ENCODE measurements around the gene GRAMD4.

GRAMD4 gene

DNA sequence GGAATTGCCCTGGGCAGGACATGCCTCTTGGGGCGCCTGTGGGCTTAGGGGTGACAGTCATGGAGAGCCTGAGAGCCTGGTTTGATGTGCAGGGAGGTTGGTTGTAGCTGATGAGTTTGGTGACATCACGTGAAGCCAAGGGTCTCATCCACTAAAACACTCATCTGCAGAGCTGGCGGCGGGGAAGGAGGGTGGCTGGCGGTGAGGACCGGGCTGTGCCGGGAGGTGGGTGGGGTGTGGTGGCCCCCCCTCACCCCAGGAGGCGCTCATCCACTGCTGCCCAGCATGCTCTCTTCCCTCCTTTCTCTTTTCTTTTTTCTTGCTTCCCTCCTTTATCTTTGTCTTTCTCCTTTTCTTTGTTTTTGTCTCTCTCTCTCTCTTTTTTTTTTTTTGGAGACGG, 49.0 kb downstream of the GRAMD4 start:
- Histone ChIP-seq H3K4me1 (ENCODE audit: control insufficient read depth, insufficient read depth, low read length) (no peaks in the 10 kb centered on the region), H3K9me3 (ENCODE audit: control insufficient read depth, insufficient read depth, low read length) (no peaks in the 10 kb centered on the region), H3K4me3 (ENCODE audit: low read depth, low read length) (no peak overlapping the region), H3K27me3 (ENCODE audit: control insufficient read depth, insufficient read depth, low read length) (no peaks in the 10 kb centered on the region), H3K9ac (ENCODE audit: low read depth, low read length) (no peak overlapping the region), H3K36me3 (ENCODE audit: control insufficient read depth, insufficient read depth, low read length) (peaks cover 8% of the 10 kb centered on the region)

DNA sequence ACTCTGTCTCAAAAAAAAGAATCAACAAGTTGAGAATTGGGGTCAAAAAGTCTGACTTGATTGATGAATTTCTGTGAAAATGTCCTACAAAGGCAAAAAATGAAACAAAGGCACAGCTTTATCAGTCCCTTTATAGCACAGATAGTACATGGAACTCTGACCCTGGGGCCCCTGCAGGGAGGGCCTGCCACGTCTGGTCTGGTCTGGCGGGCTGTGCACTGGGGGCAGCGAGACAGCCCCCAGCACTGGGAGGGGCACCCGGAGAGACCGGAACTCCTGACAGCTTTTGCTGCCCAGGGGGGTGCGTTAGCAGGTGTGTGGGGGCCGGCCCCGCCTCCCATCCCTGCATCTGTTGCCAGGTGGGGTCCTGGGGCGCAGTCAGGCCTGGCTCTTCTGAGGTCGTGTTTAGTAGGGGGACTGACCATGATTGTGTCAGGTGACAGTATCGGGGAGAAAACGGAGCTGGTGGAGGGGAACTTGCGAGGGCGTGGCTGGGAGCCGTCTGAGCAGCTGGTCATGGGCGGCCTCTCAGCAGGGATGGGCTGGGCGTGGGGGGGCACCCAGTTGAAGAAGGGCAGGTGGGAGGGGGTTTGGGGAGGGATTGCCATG, 51.7 kb downstream of the GRAMD4 start:
- no peaks in the 10 kb centered on the region for H3K27me3 ChIP-seq (ENCODE audit: control insufficient read depth, insufficient read depth, low read length)
- no peaks in the 10 kb centered on the region for H3K4me1 ChIP-seq (ENCODE audit: control insufficient read depth, insufficient read depth, low read length)
- H3K36me3 ChIP-seq (ENCODE audit: control insufficient read depth, insufficient read depth, low read length), result peaks cover 14% of the 10 kb centered on the region
- H3K9me3 ChIP-seq (ENCODE audit: control insufficient read depth, insufficient read depth, low read length), result no peaks in the 10 kb centered on the region
- no peak overlapping the region for H3K9ac ChIP-seq (ENCODE audit: low read depth, low read length)
- H3K4me3 ChIP-seq (ENCODE audit: low read depth, low read length), result no peak overlapping the region

DNA sequence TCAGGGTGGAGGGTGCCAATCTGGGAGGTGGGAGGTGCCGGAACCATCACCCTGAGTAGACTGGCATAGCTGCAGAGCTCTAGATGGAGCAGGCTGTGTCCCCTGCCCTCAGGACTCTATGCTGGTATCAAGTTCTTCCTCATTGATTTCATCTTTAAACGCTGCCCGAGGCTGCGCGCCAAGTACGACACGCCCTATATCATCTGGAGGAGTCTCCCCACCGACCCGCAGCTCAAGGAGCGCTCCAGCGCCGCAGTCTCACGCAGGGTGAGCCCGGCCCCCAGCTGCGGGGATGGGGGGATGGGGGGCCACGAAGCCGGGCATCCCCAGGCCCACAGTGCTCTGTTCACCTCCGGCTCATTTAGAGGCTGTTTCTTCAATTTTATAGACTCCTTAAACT, 52.5 kb downstream of the GRAMD4 start:
- H3K4me1 ChIP-seq (ENCODE audit: control insufficient read depth, insufficient read depth, low read length), result no peaks in the 10 kb centered on the region
- H3K4me3 ChIP-seq (ENCODE audit: low read depth, low read length), result no peak overlapping the region
- H3K27me3 ChIP-seq (ENCODE audit: control insufficient read depth, insufficient read depth, low read length), result no peaks in the 10 kb centered on the region
- peaks cover 14% of the 10 kb centered on the region for H3K36me3 ChIP-seq (ENCODE audit: control insufficient read depth, insufficient read depth, low read length)
- no peaks in the 10 kb centered on the region for H3K9me3 ChIP-seq (ENCODE audit: control insufficient read depth, insufficient read depth, low read length)
- H3K9ac ChIP-seq (ENCODE audit: low read depth, low read length), result no peak overlapping the region

DNA sequence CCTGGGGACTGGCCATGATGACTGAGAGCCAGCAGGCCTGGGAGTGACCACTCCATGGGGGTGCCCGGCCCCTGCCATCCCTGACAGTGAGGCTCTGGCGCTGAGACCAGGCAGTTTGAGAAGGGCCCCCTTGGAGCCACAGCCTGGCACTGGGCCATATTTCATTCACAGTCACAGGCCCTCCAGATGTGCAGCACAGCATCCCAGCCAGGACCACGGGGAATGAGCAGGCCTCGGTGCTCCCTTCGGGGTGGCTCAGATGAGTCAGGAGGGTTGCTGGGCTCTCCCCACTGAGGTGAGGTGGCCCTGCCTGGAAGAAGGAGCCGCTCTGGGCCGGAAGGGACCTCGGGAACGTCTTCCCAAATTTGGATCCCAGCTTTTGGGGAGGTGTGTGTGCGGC, 53.0 kb downstream of the GRAMD4 start:
- Histone ChIP-seq H3K36me3 (ENCODE audit: control insufficient read depth, insufficient read depth, low read length) (peaks cover 12% of the 10 kb centered on the region), H3K9me3 (ENCODE audit: control insufficient read depth, insufficient read depth, low read length) (no peaks in the 10 kb centered on the region), H3K4me1 (ENCODE audit: control insufficient read depth, insufficient read depth, low read length) (no peaks in the 10 kb centered on the region), H3K4me3 (ENCODE audit: low read depth, low read length) (no peak overlapping the region), H3K27me3 (ENCODE audit: control insufficient read depth, insufficient read depth, low read length) (no peaks in the 10 kb centered on the region), H3K9ac (ENCODE audit: low read depth, low read length) (no peak overlapping the region)

DNA sequence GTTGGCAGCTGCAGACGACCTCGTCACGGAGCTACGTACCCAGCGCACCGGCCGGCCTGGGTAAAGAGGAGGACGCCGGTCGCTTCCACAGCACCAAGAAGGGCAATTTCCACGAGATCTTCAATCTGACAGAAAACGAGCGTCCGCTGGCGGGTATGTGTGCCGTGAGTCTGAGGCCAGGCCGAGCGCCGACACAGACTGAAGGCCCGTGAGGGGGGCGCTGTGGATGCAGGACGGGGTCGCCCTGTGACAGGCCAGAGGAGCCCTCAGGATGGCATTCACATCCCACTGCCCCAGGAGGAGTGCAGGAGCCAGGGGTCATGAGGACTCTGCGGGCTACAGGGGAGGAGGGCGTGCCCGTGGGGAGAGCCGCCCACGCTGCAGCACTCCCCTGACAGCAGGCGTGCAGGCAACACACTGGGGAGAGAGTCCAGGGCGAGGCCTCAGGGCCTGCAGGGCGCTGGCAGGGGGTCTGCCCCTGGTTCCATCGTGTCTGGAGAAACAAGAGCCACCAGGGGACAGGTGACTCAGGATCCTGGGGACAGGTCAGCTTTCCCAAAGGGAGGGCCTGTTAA, 53.6 kb downstream of the GRAMD4 start:
- no peaks in the 10 kb centered on the region for H3K27me3 ChIP-seq (ENCODE audit: control insufficient read depth, insufficient read depth, low read length)
- no peaks in the 10 kb centered on the region for H3K9me3 ChIP-seq (ENCODE audit: control insufficient read depth, insufficient read depth, low read length)
- peaks cover 11% of the 10 kb centered on the region for H3K36me3 ChIP-seq (ENCODE audit: control insufficient read depth, insufficient read depth, low read length)
- H3K9ac ChIP-seq (ENCODE audit: low read depth, low read length), result no peak overlapping the region
- H3K4me1 ChIP-seq (ENCODE audit: control insufficient read depth, insufficient read depth, low read length), result no peaks in the 10 kb centered on the region
- H3K4me3 ChIP-seq (ENCODE audit: low read depth, low read length), result no peak overlapping the region

DNA sequence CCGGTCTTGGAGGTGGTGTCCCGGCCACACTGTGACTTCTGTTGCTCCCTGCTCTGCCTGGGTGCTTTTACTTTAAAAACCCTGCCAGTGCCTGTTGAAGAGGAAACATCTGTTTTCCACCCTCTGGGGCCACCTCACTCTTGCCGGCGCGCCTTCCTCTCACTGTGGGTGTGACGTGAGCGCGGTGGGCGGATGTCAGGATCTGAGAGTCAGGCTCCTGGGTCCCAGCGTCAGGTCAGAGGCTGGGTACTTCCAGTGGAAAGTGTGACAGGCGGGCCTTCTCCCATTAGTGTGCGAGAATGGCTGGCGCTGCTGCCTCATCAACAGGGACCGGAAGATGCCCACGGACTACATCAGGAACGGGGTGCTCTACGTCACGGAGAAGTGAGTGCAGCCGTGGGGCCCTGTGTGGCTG, 54.2 kb downstream of the GRAMD4 start:
- Histone ChIP-seq H3K4me3 (ENCODE audit: low read depth, low read length) (no peak overlapping the region), H3K27me3 (ENCODE audit: control insufficient read depth, insufficient read depth, low read length) (no peaks in the 10 kb centered on the region), H3K9me3 (ENCODE audit: control insufficient read depth, insufficient read depth, low read length) (no peaks in the 10 kb centered on the region), H3K36me3 (ENCODE audit: control insufficient read depth, insufficient read depth, low read length) (peaks cover 11% of the 10 kb centered on the region), H3K4me1 (ENCODE audit: control insufficient read depth, insufficient read depth, low read length) (no peaks in the 10 kb centered on the region), H3K9ac (ENCODE audit: low read depth, low read length) (no peak overlapping the region)

DNA sequence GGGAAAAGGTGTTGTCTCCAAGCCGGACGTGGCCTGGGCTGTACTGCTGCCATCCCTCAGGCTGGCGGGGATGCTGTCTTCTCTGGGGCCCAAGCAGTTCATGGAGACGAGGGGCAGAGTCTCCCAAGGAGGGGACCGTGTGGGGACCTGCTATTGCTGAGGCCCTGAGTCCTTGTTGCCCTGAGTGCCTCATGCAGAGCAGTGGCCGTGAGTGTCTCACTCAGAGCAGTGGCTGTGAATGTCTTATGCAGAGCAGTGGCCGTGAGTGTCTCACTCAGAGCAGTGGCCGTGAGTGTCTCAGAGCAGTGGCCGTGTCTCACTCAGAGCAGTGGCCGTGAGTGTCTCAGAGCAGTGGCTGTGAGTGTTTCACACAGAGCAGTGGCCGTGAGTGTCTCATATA, 54.7 kb downstream of the GRAMD4 start:
- H3K4me3 ChIP-seq (ENCODE audit: low read depth, low read length), result no peak overlapping the region
- H3K9ac ChIP-seq (ENCODE audit: low read depth, low read length), result no peak overlapping the region
- H3K36me3 ChIP-seq (ENCODE audit: control insufficient read depth, insufficient read depth, low read length), result peaks cover 11% of the 10 kb centered on the region
- H3K27me3 ChIP-seq (ENCODE audit: control insufficient read depth, insufficient read depth, low read length), result no peaks in the 10 kb centered on the region
- no peaks in the 10 kb centered on the region for H3K4me1 ChIP-seq (ENCODE audit: control insufficient read depth, insufficient read depth, low read length)
- H3K9me3 ChIP-seq (ENCODE audit: control insufficient read depth, insufficient read depth, low read length), result no peaks in the 10 kb centered on the region

DNA sequence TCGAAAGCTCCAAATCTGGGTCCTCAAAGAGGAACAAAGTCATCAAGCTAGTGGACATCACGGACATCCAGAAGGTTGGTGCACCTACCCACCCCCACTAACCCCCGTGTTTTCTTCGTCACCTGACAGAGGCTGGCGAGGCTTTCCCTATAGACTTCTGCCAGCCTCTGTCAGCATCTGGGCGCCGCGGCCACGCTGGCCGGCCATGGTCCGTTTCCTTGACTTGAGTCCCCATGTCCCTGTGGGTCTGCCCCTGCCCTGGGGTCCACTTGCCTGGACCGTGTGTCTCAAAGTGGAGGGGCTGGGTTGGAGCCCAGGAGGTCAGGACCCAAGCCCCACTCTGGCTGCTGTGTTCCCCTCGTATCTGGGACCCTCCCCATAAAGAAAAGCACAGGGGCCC, 55.3 kb downstream of the GRAMD4 start:
- peaks cover 11% of the 10 kb centered on the region for H3K36me3 ChIP-seq (ENCODE audit: control insufficient read depth, insufficient read depth, low read length)
- no peaks in the 10 kb centered on the region for H3K4me1 ChIP-seq (ENCODE audit: control insufficient read depth, insufficient read depth, low read length)
- H3K4me3 ChIP-seq (ENCODE audit: low read depth, low read length), result no peak overlapping the region
- H3K9me3 ChIP-seq (ENCODE audit: control insufficient read depth, insufficient read depth, low read length), result no peaks in the 10 kb centered on the region
- no peak overlapping the region for H3K9ac ChIP-seq (ENCODE audit: low read depth, low read length)
- no peaks in the 10 kb centered on the region for H3K27me3 ChIP-seq (ENCODE audit: control insufficient read depth, insufficient read depth, low read length)

DNA sequence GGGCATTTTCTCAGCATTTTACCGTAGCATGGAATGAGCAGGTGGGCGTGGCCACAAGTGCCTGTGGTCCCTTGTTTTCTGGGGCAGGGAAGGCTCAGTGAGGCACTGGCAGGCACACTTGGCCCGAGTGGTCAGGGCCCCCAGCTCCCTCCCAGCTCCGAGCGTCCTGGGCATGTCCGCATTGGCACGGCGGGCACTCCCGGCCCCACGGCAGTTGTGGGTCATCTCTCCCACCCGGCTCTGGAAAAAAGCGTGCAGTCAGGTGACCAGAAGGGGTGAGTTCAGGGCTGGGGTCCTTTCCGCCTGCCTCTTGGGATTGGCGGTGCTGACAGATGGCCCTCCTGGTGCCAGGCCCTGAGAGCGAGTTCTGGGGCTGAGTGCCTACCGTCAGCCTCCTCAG, 55.8 kb downstream of the GRAMD4 start:
- Histone ChIP-seq H3K9ac (ENCODE audit: low read depth, low read length) (no peak overlapping the region), H3K27me3 (ENCODE audit: control insufficient read depth, insufficient read depth, low read length) (no peaks in the 10 kb centered on the region), H3K36me3 (ENCODE audit: control insufficient read depth, insufficient read depth, low read length) (peaks cover 11% of the 10 kb centered on the region), H3K4me1 (ENCODE audit: control insufficient read depth, insufficient read depth, low read length) (no peaks in the 10 kb centered on the region), H3K4me3 (ENCODE audit: low read depth, low read length) (no peak overlapping the region), H3K9me3 (ENCODE audit: control insufficient read depth, insufficient read depth, low read length) (no peaks in the 10 kb centered on the region)

DNA sequence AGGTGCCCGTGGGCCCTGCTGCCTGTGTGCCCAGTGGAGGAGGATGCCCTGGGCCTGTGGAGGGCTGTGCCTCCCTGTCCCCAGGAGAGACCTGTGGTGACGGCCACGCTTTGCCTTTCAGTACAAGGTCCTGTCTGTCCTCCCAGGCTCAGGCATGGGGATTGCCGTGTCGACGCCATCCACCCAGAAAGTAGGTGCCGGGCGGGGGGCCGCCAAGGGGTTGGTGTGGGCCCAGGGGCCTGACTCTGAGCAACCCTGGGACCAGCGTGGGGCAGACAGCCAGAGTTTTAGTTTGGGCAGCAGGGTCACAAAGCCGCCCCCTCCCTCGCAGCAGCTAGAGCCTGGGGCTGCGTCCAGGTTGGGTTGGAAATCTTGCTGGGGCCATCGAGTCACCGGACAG, 56.3 kb downstream of the GRAMD4 start:
- no peaks in the 10 kb centered on the region for H3K27me3 ChIP-seq (ENCODE audit: control insufficient read depth, insufficient read depth, low read length)
- no peaks in the 10 kb centered on the region for H3K4me1 ChIP-seq (ENCODE audit: control insufficient read depth, insufficient read depth, low read length)
- H3K9me3 ChIP-seq (ENCODE audit: control insufficient read depth, insufficient read depth, low read length), result no peaks in the 10 kb centered on the region
- H3K4me3 ChIP-seq (ENCODE audit: low read depth, low read length), result no peak overlapping the region
- no peak overlapping the region for H3K9ac ChIP-seq (ENCODE audit: low read depth, low read length)
- peaks cover 11% of the 10 kb centered on the region for H3K36me3 ChIP-seq (ENCODE audit: control insufficient read depth, insufficient read depth, low read length)

DNA sequence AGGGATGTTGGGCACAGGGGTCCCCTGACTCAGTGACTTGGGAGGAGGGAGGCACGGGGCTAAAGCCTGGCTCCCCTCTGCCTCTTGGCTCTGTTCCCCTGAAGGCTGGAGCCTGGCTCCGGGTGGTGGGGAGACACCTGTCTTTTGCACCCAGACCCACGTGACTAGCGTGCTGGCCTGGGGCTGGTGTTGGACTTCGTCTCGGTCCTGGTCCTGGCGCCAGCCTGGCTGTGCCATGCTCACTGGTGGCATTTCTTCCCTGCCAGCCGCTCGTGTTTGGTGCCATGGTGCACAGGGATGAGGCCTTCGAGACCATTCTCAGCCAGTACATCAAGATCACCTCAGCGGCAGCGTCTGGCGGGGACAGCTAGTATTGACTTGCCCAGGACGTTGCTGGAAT, 56.7 kb downstream of the GRAMD4 start:
- Histone ChIP-seq H3K27me3 (ENCODE audit: control insufficient read depth, insufficient read depth, low read length) (no peaks in the 10 kb centered on the region), H3K9ac (ENCODE audit: low read depth, low read length) (no peak overlapping the region), H3K4me1 (ENCODE audit: control insufficient read depth, insufficient read depth, low read length) (no peaks in the 10 kb centered on the region), H3K9me3 (ENCODE audit: control insufficient read depth, insufficient read depth, low read length) (no peaks in the 10 kb centered on the region), H3K36me3 (ENCODE audit: control insufficient read depth, insufficient read depth, low read length) (peaks cover 11% of the 10 kb centered on the region), H3K4me3 (ENCODE audit: low read depth, low read length) (no peak overlapping the region)

DNA sequence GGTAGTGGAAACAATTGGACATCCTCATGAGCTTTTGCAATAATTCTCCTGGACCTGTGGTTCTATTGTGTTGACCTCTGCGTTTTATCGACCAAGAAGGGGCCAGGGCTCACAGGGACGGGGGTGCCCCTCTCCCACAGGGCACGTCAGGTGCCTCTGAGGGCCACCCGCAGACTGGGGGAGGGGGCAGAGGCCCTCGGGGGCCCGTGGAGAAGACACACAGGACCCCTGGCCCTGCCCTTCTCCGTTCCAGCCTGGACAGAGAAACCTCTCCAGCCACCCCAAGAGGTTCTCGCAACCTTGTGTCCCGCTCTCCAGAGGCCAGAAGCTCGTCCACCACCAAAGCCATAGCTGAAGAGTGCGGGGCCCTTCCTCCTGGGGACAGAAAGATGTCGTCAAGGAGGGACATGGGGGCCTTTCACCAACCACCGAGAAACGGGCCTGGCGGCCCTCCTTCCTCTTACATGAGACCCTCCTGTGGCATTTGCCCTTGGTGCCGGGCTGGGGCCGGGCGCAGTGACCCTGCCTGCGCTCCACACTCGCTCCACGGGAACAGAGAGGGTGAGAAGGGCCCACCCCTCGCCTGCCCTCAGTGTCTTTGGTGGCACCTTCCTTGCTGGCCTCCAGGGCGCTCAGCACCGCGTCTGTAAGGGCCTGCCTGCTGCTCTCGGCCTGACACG, 57.3 kb downstream of the GRAMD4 start:
- peaks cover 11% of the 10 kb centered on the region for H3K36me3 ChIP-seq (ENCODE audit: control insufficient read depth, insufficient read depth, low read length)
- H3K9me3 ChIP-seq (ENCODE audit: control insufficient read depth, insufficient read depth, low read length), result no peaks in the 10 kb centered on the region
- no peaks in the 10 kb centered on the region for H3K27me3 ChIP-seq (ENCODE audit: control insufficient read depth, insufficient read depth, low read length)
- H3K4me3 ChIP-seq (ENCODE audit: low read depth, low read length), result no peak overlapping the region
- H3K4me1 ChIP-seq (ENCODE audit: control insufficient read depth, insufficient read depth, low read length), result no peaks in the 10 kb centered on the region
- no peak overlapping the region for H3K9ac ChIP-seq (ENCODE audit: low read depth, low read length)
